ENCODE measurements around the gene ENPP6. TPM values are rescaled to one million over a fixed set of nuclear protein-coding genes. Genes with fewer than 3 reads are reported as not detected.

Gene ENPP6
- total and polyA plus RNA-seq, 4 donors = 0.02 to 0.37 (median 0.10) TPM

DNA sequence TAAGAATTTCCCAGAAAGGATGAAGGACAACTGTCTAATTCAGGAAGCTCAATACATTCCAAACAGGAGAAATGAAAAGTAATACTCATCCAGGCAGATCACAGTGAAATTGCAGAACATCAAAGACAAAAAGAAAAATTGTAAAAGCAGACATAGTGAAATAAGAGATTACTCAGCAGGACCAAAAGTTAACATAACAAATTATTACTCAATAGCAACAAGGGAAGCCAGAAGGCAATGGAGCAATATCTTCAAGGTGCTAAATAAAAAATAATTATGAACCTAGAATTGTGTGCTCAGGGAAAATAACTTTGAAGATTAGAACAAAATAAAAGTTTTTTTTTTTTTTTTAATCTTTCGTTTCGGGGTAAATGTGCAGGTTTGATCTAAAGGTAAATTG is 30.5 kb upstream of the ENPP6 start:
- Histone ChIP-seq H3K36me3 (ENCODE audit: control insufficient read depth in 4 of 4, insufficient read depth in 4 of 4, low read length in 4 of 4) (no peaks in the 10 kb centered on the region), H3K4me1 (ENCODE audit: control insufficient read depth in 5 of 5, insufficient read depth in 5 of 5, low read length in 5 of 5) (no peaks in the 10 kb centered on the region), H3K9ac (ENCODE audit: insufficient read depth in 1 of 2, low read length in 2 of 2) (no peak overlapping the region), H3K27ac (ENCODE audit: low read depth in 1 of 2, low read length in 1 of 2) (no peak overlapping the region), H3K27me3 (ENCODE audit: control insufficient read depth in 3 of 3, insufficient read depth in 3 of 3, low read length in 2 of 3) (no peaks in the 10 kb centered on the region), H3K4me3 (no peak overlapping the region), H3K9me3 (ENCODE audit: control insufficient read depth in 4 of 4, insufficient read depth in 3 of 4, low read length in 3 of 4) (peaks cover 0 to 3% (median 0%) of the 10 kb centered on the region in 4 donors)
- DNase-seq (no peak), ATAC-seq (ENCODE audit: insufficient read depth, low FRiP score) (no peak)
- WGBS, 2 donors = 90 to 92% methylated on average over 2 of the region's 2 CpGs
- TF ChIP-seq, protein P1, sequence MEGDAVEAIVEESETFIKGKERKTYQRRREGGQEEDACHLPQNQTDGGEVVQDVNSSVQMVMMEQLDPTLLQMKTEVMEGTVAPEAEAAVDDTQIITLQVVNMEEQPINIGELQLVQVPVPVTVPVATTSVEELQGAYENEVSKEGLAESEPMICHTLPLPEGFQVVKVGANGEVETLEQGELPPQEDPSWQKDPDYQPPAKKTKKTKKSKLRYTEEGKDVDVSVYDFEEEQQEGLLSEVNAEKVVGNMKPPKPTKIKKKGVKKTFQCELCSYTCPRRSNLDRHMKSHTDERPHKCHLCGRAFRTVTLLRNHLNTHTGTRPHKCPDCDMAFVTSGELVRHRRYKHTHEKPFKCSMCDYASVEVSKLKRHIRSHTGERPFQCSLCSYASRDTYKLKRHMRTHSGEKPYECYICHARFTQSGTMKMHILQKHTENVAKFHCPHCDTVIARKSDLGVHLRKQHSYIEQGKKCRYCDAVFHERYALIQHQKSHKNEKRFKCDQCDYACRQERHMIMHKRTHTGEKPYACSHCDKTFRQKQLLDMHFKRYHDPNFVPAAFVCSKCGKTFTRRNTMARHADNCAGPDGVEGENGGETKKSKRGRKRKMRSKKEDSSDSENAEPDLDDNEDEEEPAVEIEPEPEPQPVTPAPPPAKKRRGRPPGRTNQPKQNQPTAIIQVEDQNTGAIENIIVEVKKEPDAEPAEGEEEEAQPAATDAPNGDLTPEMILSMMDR (IDR thresholded peaks at IDR 0.05; ENCODE audit: control extremely low read depth, extremely low read depth) = no peak

DNA sequence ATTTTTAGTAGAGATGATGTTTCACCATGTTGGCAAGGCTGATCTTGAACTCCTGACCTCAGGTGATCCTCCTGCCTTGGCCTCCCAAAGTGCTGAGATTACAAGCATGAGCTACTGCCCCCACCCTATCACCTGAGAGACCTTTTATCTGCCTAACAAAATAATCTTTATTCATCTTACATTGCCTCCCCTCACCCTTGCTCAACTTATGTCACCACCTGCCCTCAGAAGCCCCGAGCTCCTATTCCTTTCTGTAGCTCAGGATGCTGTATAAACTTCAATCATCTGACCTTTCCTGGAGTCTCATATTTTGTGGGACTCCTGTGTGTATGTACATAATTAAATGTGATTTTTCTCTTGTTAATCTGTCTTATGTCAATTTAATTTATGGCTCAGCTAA is 29.7 kb upstream of the ENPP6 start:
- TF ChIP-seq, protein P1 (IDR thresholded peaks at IDR 0.05; ENCODE audit: control extremely low read depth, extremely low read depth) = no peak
- WGBS, 2 donors = 82 to 96% methylated on average over 1 of the region's 1 CpG
- no peaks in the 10 kb centered on the region for H3K4me1 ChIP-seq (ENCODE audit: control insufficient read depth in 5 of 5, insufficient read depth in 5 of 5, low read length in 5 of 5)
- no peak overlapping the region for H3K27ac ChIP-seq (ENCODE audit: low read depth in 1 of 2, low read length in 1 of 2)
- no peaks in the 10 kb centered on the region for H3K9me3 ChIP-seq (ENCODE audit: control insufficient read depth in 4 of 4, insufficient read depth in 3 of 4, low read length in 3 of 4)
- no peak overlapping the region for H3K9ac ChIP-seq (ENCODE audit: insufficient read depth in 1 of 2, low read length in 2 of 2)
- H3K27me3 ChIP-seq (ENCODE audit: control insufficient read depth in 3 of 3, insufficient read depth in 3 of 3, low read length in 2 of 3) = no peaks in the 10 kb centered on the region
- H3K36me3 ChIP-seq (ENCODE audit: control insufficient read depth in 4 of 4, insufficient read depth in 4 of 4, low read length in 4 of 4) = no peaks in the 10 kb centered on the region
- DNase-seq (no peak), ATAC-seq (ENCODE audit: insufficient read depth, low FRiP score) (no peak)
- H3K4me3 ChIP-seq = no peak overlapping the region

DNA sequence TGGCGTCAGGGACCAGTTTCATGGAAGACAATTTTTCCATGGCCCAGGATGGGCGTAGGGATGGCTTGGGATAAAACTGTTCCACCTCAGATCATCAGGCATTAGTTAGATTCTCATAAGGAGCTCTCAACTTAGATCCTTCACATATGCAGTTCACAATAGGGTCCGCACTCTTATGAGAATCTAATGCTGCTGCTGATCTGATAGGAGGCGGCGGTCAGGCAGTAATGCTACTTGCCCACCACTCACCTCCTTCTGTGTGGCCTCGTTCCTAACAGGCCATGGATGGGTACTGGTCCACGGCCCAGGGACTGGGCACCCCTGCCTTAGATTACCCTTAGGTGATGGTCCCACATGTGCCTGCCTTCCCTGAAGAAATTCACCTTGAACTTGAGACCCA is 28.8 kb upstream of the ENPP6 start:
- Histone ChIP-seq H3K36me3 (ENCODE audit: control insufficient read depth in 4 of 4, insufficient read depth in 4 of 4, low read length in 4 of 4) (no peaks in the 10 kb centered on the region), H3K4me3 (no peak overlapping the region), H3K4me1 (ENCODE audit: control insufficient read depth in 5 of 5, insufficient read depth in 5 of 5, low read length in 5 of 5) (no peaks in the 10 kb centered on the region), H3K27me3 (ENCODE audit: control insufficient read depth in 3 of 3, insufficient read depth in 3 of 3, low read length in 2 of 3) (no peaks in the 10 kb centered on the region), H3K9ac (ENCODE audit: insufficient read depth in 1 of 2, low read length in 2 of 2) (no peak overlapping the region), H3K27ac (ENCODE audit: low read depth in 1 of 2, low read length in 1 of 2) (no peak overlapping the region), H3K9me3 (ENCODE audit: control insufficient read depth in 4 of 4, insufficient read depth in 3 of 4, low read length in 3 of 4) (no peaks in the 10 kb centered on the region)
- 87 to 96% methylated on average over 7 of the region's 7 CpGs for WGBS, 2 donors
- TF ChIP-seq, protein P1 (IDR thresholded peaks at IDR 0.05; ENCODE audit: control extremely low read depth, extremely low read depth) = no peak
- ATAC-seq (ENCODE audit: insufficient read depth, low FRiP score) = no peak
- no peak for DNase-seq

DNA sequence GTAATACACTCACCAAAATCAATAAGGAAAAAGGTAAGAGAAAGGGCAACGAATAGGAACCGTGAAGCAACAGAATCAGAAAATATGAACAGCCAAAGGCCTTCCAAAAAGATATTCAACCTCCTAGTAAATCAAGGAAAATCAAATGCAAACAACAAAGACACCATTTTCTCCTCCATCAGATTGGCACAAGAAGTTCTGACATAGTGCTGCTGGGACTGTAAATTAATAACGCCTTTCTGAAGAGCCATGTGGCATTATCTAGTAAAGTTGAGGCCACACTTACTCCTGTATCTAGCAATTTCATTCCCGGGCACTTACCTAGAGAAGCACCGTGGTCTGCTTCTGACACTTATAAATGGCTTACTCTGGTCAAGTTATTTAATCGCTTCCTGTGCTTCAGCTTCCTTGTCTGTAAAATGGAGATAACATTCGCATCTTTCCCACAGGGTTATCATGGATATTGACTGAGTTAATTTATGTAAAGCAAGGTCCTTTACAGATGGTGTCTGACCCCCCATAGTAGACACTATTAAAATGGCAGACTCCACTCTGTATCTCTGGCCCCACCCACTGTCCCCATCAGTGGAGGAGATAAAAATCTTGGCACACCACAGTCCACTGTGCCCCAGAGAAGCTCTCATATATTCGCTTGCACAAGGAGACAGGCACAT is 20.5 kb upstream of the ENPP6 start:
- no peaks in the 10 kb centered on the region for H3K27me3 ChIP-seq (ENCODE audit: control insufficient read depth in 3 of 3, insufficient read depth in 3 of 3, low read length in 2 of 3)
- H3K36me3 ChIP-seq (ENCODE audit: control insufficient read depth in 4 of 4, insufficient read depth in 4 of 4, low read length in 4 of 4) = no peaks in the 10 kb centered on the region
- H3K27ac ChIP-seq (ENCODE audit: low read depth in 1 of 2, low read length in 1 of 2) = no peak overlapping the region
- no peak overlapping the region for H3K4me3 ChIP-seq
- 62 to 66% methylated on average over 8 of the region's 8 CpGs for WGBS, 2 donors
- TF ChIP-seq, protein P1 (IDR thresholded peaks at IDR 0.05; ENCODE audit: control extremely low read depth, extremely low read depth) = no peak
- ATAC-seq (ENCODE audit: insufficient read depth, low FRiP score) (no peak), DNase-seq (no peak)
- H3K9ac ChIP-seq (ENCODE audit: insufficient read depth in 1 of 2, low read length in 2 of 2) = no peak overlapping the region
- H3K9me3 ChIP-seq (ENCODE audit: control insufficient read depth in 4 of 4, insufficient read depth in 3 of 4, low read length in 3 of 4) = no peaks in the 10 kb centered on the region
- H3K4me1 ChIP-seq (ENCODE audit: control insufficient read depth in 5 of 5, insufficient read depth in 5 of 5, low read length in 5 of 5) = no peaks in the 10 kb centered on the region
